Hypothalamus (tissue), 51 donors: ENCODE measurements around the gene TTC9.

Experiments used
- DNase-seq, 51 donors: peaks; one replicate each; lab custom pipeline; 2025; lab: John Stamatoyannopoulos, UW

The TTC9 gene

DNA sequence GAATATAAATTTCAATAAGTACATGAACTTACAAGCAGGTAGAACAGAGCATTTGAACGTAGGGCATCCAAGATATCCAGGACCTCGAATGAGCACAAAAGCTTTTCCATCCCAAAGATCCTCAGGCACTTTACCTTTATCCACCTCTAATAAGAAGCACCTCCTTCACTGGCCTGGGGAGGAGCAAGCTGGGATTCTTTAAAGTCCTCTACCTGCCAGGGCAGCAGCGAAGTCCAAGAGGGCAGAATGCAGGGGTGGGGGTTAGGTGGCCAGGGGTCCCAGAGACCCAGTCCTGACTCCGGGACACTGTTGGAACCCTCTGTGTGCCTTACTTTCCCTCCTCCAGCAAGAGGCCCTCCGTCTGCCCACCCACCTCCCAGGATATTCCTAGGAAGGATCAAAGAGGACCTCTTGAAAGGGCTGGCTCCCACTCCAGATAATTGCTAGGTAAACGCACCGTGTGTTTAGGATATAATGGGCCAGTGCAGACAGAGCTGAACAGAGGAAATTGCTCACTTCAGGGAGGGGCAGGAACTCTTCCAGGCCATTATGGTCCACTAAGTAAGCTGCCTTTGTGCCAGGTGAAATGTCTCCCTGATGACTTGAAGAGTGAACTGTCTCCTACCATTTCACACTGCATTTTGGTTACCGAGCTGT lies 68.1 kb downstream of the TTC9 start:
- DNase-seq = no peak

DNA sequence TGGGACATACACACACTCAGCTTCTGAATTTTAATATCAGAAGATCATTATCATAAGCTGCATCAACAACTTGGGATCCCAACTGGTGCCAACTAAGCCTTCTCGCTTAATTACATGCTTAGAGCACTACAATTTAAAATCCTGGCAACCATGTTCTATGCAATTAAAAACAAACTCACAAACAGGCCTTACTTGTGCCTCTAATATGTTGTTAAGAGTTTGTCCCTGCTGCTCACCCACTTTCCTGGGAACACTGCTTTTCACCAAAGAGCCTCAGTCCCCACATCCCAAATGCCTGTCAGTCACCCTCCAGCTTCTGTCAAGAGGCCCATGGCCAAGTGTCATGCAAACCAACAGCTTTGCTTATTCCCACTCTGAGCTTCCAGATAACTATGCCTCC lies 69.7 kb downstream of the TTC9 start:
- DNase-seq = no peak

DNA sequence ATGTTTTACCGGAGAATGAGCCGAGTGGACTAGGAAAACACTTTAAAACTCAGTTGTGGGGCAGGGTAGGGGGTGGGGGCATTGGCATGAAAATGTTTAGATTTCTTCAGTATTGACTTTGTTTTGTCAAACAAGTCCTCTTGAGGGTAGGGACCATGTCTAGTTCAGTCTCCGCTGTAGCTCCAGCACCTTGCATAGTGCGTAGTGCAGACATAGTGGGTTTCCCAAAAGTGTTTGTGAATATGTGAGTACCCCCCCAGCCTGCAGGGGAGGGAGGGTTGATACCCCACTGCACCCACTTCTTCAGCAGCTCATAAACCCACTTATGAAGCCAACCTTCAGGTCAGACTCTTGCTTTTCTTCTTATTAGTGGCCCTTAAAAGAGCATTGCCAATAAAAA lies 71.4 kb downstream of the TTC9 start:
- no peak for DNase-seq

- no peak for DNase-seq
Observed at GRCh38 chr14:70713511-70713916, 71.8 kb downstream of the TTC9 start.

DNA sequence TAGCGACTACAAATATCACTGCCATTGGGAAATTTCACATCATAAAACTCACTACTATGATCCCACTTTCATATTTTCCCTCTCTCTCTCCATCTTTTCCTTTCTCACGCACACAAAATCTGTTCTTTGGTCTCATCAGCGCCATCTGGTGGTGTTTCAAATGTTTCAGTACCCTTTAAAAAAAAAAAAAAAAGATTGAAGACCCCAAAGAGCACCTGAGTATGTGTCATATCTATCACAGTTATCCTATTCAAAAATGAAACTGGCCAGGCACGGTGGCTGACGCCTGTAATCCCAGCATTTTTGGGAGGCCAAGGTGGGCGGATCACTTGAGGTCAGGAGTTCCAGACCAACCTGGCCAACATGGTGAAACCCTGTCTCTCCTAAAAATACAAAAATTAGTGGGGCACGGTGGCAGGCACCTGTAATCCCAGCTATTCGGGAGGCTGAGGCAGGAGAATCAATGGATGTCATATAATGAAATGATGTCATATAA lies 72.4 kb downstream of the TTC9 start:
- peak in 3 of 51 donors; percentile 1 to 10 (median 1) for DNase-seq

GRCh38 chr14:70716483-70716882 lies 74.8 kb downstream of the TTC9 start:
- no peak for DNase-seq

DNA sequence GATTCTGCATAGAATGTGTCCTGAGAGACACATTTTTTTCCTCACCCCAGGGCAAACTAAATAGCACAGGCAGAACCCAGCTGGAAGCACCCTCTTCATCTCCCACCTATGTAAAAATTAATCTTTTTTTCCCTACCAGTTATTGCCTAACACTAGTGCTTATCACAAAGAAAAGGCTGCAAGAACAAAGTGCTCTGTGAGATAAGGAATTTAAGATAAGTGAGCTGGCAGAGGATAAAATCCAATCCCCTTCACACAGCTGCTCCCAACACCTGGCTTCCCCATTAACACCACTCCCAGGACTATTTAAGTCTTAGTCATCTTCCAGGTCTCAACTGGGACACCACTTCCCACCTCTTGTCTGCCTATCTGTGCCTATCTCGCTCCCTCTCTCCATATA lies 75.2 kb downstream of the TTC9 start:
- no peak for DNase-seq

DNA sequence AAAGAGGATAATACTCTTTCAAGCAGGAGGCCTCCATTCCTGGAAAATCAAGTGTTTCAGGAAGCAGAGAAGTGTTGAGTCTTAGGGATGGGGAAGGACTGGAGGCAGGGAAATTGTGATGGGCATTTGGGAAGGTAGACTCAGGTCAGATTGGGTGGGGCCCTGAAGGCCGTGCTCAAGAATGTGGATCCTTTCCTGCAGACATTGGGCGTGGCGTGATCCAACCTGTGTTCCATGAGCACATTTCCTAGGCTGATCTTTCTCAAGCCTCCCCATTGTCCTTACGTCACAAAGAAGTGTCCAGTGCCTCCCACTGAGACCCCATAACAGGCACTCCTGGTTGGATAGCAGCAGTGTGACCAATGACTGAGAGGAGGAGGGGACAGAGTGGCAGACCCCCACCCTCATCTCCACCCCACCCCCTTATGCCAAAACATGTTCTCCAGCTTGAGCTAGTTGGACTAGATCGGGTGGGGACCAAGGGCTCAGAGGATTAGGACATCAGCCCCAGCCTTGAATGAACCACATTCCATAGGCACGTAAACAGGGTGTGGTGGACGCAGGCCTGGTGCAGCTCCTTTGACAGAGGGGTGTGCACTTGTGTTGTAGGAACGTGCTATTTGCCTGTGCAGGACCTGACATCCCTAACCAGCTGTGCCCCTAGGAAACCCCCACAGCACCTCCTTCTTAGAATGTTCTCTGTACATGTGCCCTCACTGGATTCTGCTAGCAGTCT lies 76.8 kb downstream of the TTC9 start:
- DNase-seq = no peak

DNA sequence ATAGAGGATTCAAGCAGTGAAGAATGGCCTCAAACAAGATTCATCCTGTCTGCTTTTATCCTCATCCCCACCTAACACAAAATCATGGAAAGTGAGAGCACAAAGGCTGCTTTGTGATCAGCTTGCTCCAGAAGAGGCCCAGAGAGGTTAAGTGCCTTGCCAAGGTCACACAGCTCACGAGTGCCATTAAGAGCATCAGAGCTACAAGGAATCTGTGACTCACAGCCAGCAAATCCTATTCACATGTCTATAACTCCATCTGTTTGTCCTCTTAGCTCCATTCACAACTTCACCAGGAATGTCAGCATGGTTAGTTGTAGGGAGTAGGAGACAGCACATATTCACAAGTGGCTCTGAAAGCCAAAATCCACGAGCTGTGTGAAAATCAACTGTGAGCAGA lies 79.8 kb downstream of the TTC9 start:
- no peak for DNase-seq

DNA sequence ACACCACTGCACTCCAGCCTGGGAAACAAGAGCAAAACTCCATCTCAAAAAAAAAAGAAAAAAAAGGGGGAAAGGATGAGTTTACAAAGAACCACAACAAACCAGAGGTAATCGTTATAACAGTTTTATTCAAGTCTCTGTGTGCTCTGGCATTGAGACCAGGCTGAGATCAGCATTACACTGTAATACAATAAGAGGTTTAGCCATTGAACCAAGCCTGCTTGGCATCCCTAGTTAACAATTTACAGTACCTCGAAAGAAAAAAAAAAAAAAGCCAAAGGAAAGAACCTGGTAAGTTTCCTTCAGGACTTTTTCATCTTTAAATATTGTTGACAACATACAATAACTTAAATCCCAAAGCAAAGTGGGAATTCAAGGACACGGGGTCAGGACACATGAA lies 80.7 kb downstream of the TTC9 start:
- no peak for DNase-seq

GRCh38 chr14:70723276-70723675 lies 81.6 kb downstream of the TTC9 start:
- no peak for DNase-seq

DNA sequence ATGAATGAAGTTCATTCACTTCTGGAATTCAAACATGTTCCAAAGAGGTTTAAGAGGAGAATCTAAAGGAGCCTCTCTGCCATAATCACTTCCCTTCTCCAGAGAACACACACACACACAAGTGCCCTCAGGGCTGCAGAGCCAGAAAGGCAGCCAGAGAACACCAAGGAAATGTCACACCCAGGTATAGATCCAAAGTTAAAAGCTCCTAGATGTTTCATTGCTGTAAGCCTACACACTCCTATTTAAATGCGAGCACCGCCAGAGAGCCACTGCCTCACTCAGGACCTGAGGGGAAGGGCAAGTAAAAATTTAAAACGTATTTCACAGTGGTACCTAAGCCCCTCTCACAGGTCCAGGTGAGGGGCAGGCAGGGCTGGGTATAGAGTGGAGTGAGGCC lies 82.4 kb downstream of the TTC9 start:
- DNase-seq = no peak

GRCh38 chr14:70724944-70725343 lies 83.2 kb downstream of the TTC9 start:
- no peak for DNase-seq
